CD4-positive, alpha-beta T cell (primary cell): Measurements from ENCODE around the gene KDM3A. TPM values are rescaled to one million over a fixed set of nuclear protein-coding genes. Genes with fewer than 3 reads are reported as not detected.

ENCODE experiments used
- ATAC-seq: fragments of 200-7000 bp; cut with Tn5 transposase; one replicate; pipeline ENCODE4 v1.10.0; 2022; ENCODE audit warnings: mild to moderate bottlenecking; ENCODE audit not compliant: poor library complexity
- CTCF ChIA-PET: fragments of 350-600 bp; sonication (Branson Sonifier 250); formaldehyde crosslinking; loops from one replicate; lab custom pipeline; 2021; ENCODE audit warnings: antibody characterized with exemption, inconsistent platforms; lab: Charles Lee
- POLR2A ChIA-PET: fragments of 350-600 bp; sonication (Branson Sonifier 250); formaldehyde crosslinking; loops from one replicate; lab custom pipeline; 2021; ENCODE audit warnings: antibody characterized with exemption, inconsistent platforms; lab: Charles Lee
- DNase-seq, 14 experiments: peaks; one replicate each; pipeline ENCODE4 v3.0.0-alpha.2; 2013 to 2020; ENCODE audit warnings: mixed read lengths in 2 of 14
- H3K27ac ChIP-seq, 2 donors: one replicate each; pipeline versions ENCODE4 v1.5.1 to v1.7.0; 2013; ENCODE audit warnings: low read length in 2 of 2, low read depth in 1 of 2, mild to moderate bottlenecking in 1 of 2
- H3K27me3 ChIP-seq, 2 experiments: 1 replicate in 1 of 2; 2 replicates in 1 of 2; pipeline versions ENCODE4 v1.6.1 to v1.7.0; 2013; ENCODE audit warnings: low read length in 2 of 2, control low read depth in 1 of 2, mild to moderate bottlenecking in 1 of 2, moderate library complexity in 1 of 2; ENCODE audit not compliant: insufficient read depth in 2 of 2, control insufficient read depth in 1 of 2
- H3K36me3 ChIP-seq: one replicate; pipeline ENCODE4 v1.6.1; 2013; ENCODE audit warnings: low read length, control low read depth; ENCODE audit not compliant: insufficient read depth
- H3K4me1 ChIP-seq: one replicate; pipeline ENCODE4 v1.6.1; 2013; ENCODE audit warnings: low read length, control low read depth; ENCODE audit not compliant: insufficient read depth
- H3K4me3 ChIP-seq: one replicate; pipeline ENCODE4 v1.5.1; 2013; ENCODE audit warnings: mild to moderate bottlenecking, low read length, moderate library complexity
- H3K9me3 ChIP-seq, 2 experiments: 1 replicate in 1 of 2; 2 replicates in 1 of 2; pipeline versions ENCODE4 v1.6.1 to v1.7.0; 2013; ENCODE audit warnings: low read length in 2 of 2, mild to moderate bottlenecking in 2 of 2, control low read depth in 1 of 2, moderate library complexity in 1 of 2; ENCODE audit not compliant: control insufficient read depth in 1 of 2, insufficient read depth in 1 of 2
- H3K27ac Mint-ChIP-seq: one replicate; pipeline ENCODE4 v1.8.0; 2020; ENCODE audit warnings: mixed read lengths
- H3K27me3 Mint-ChIP-seq: one replicate; pipeline ENCODE4 v1.8.0; 2021; ENCODE audit warnings: mixed read lengths
- H3K36me3 Mint-ChIP-seq: one replicate; pipeline ENCODE4 v1.8.0; 2021; ENCODE audit warnings: low read depth, mixed read lengths
- H3K4me1 Mint-ChIP-seq: one replicate; pipeline ENCODE4 v1.8.0; 2021; ENCODE audit warnings: low read depth, mixed read lengths
- H3K4me3 Mint-ChIP-seq: one replicate; pipeline ENCODE4 v1.8.0; 2020; ENCODE audit warnings: mild to moderate bottlenecking, mixed read lengths
- H3K9me3 Mint-ChIP-seq: one replicate; pipeline ENCODE4 v1.8.0; 2020; ENCODE audit warnings: mixed read lengths
- intact Hi-C, 2 experiments: fragments of 100-400 bp; cut with DNase I in 1 of 2; cut with micrococcal nuclease in 1 of 2; formaldehyde crosslinking; loops; one replicate each; pipeline versions ENCODE4 v1.15.1 to v1.9.0; 2023 to 2025; cut with DNase I, micrococcal nuclease
- total RNA-seq, 174 experiments: library from RNA in 2 of 174; stranded (reverse) in 2 of 174; gene quantifications; one replicate each; pipeline ENCODE4 v1.2.3 and lab custom pipeline; 2021 to 2026
- TF ChIP-seq, protein P1 (sequence below): fragments of 200-600 bp; IDR thresholded peaks from one replicate; pipeline ENCODE4 v1.8.0; 2022; ENCODE audit warnings: antibody characterized with exemption, mild to moderate bottlenecking

KDM3A gene
- total RNA-seq, 2 experiments from 2014 or later, result 205 to 207 TPM

GRCh38 chr2:86468162-86469033 is 27.2 kb downstream of the KDM3A start:
- CTCF ChIA-PET, result interaction anchor here (0.6 to 1.4 kb wide), 3 partner anchors 8 to 154 kb away, joined by 3 read pairs; no protein-coding TSS in a partner anchor
- Histone ChIP-seq H3K9me3 (no peaks in the 10 kb centered on the region), H3K36me3 (peaks cover 88% of the 10 kb centered on the region), H3K27me3 (no peaks in the 10 kb centered on the region), H3K4me1 (peaks cover 10% of the 10 kb centered on the region), H3K4me3 (peak overlapping the region; percentile 19), H3K27ac (peak overlapping the region; percentile 21 to 62)
- Mint-ChIP-seq H3K4me3 (peak overlapping the region; percentile 80), H3K4me1 (peaks cover 76% of the 10 kb centered on the region), H3K27me3 (no peaks in the 10 kb centered on the region), H3K36me3 (peaks cover 97% of the 10 kb centered on the region), H3K27ac (peak overlapping the region; percentile 90), H3K9me3 (no peaks in the 10 kb centered on the region)
- intact Hi-C loops, result no loop called here
- DNase-seq (peak in 6 of 14 experiments; percentile 5 to 54 (median 30)), ATAC-seq (peak; percentile 76)
- TF ChIP-seq, protein P1, sequence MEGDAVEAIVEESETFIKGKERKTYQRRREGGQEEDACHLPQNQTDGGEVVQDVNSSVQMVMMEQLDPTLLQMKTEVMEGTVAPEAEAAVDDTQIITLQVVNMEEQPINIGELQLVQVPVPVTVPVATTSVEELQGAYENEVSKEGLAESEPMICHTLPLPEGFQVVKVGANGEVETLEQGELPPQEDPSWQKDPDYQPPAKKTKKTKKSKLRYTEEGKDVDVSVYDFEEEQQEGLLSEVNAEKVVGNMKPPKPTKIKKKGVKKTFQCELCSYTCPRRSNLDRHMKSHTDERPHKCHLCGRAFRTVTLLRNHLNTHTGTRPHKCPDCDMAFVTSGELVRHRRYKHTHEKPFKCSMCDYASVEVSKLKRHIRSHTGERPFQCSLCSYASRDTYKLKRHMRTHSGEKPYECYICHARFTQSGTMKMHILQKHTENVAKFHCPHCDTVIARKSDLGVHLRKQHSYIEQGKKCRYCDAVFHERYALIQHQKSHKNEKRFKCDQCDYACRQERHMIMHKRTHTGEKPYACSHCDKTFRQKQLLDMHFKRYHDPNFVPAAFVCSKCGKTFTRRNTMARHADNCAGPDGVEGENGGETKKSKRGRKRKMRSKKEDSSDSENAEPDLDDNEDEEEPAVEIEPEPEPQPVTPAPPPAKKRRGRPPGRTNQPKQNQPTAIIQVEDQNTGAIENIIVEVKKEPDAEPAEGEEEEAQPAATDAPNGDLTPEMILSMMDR, result no peak
- POLR2A ChIA-PET, result interaction anchor here (0.6 to 4.9 kb wide), 11 partner anchors 9 to 247 kb away, joined by 3 to 66 read pairs (median 4); partner anchors contain the start of gene KDM3A

DNA sequence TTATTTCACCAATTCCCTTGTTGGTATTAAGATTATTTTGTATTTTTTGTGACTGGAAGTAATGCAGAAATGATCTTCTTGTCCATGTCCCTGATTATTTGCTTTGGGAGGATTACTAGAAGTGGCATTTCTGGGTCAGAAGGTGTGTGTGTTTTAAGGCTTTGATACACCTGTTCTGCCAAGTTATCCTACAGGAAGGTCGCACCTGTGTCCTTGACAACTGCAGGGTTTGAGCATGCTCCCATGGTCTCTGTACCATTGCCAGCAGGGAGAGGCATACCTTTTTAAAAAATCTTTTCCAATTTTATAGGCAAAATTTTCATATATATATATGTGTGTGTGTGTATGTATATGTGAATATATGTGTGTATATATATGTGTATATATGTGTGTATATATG is 29.7 kb downstream of the KDM3A start:
- intact Hi-C loops, result no loop called here
- peak overlapping the region; percentile 90 for H3K27ac Mint-ChIP-seq
- H3K9me3 ChIP-seq, result no peaks in the 10 kb centered on the region
- no peak overlapping the region for H3K4me3 ChIP-seq
- peaks cover 97% of the 10 kb centered on the region for H3K36me3 Mint-ChIP-seq
- H3K9me3 Mint-ChIP-seq, result no peaks in the 10 kb centered on the region
- TF ChIP-seq, protein P1, result no peak
- ChIA-PET POLR2A (no interaction called here), CTCF (interaction anchor here (0.6 kb wide), 1 partner anchor 14 kb away, joined by 3 read pairs; no protein-coding TSS in a partner anchor)
- no peak overlapping the region for H3K4me3 Mint-ChIP-seq
- H3K4me1 ChIP-seq, result peaks cover 10% of the 10 kb centered on the region
- DNase-seq (no peak), ATAC-seq (no peak)
- peaks cover 72% of the 10 kb centered on the region for H3K4me1 Mint-ChIP-seq
- peaks cover 89% of the 10 kb centered on the region for H3K36me3 ChIP-seq
- no peak overlapping the region for H3K27ac ChIP-seq
- no peaks in the 10 kb centered on the region for H3K27me3 Mint-ChIP-seq
- H3K27me3 ChIP-seq, result no peaks in the 10 kb centered on the region

GRCh38 chr2:86471637-86472036 is 30.5 kb downstream of the KDM3A start:
- POLR2A ChIA-PET, result interaction anchor here (1.0 kb wide), 1 partner anchor 31 kb away, joined by 4 read pairs; the partner anchor contains the start of gene KDM3A
- H3K27ac ChIP-seq, result no peak overlapping the region
- no peak for ATAC-seq
- peaks cover 89% of the 10 kb centered on the region for H3K36me3 ChIP-seq
- no peaks in the 10 kb centered on the region for H3K27me3 Mint-ChIP-seq
- H3K4me3 ChIP-seq, result no peak overlapping the region
- intact Hi-C loops, result no loop called here
- peaks cover 64% of the 10 kb centered on the region for H3K4me1 Mint-ChIP-seq
- TF ChIP-seq, protein P1, result no peak
- no peak for DNase-seq
- H3K4me1 ChIP-seq, result peaks cover 10% of the 10 kb centered on the region
- CTCF ChIA-PET, result no interaction called here
- no peaks in the 10 kb centered on the region for H3K9me3 ChIP-seq
- no peaks in the 10 kb centered on the region for H3K27me3 ChIP-seq
- H3K4me3 Mint-ChIP-seq, result no peak overlapping the region
- H3K27ac Mint-ChIP-seq, result peak overlapping the region; percentile 61
- peaks cover 97% of the 10 kb centered on the region for H3K36me3 Mint-ChIP-seq
- no peaks in the 10 kb centered on the region for H3K9me3 Mint-ChIP-seq
